ENCODE data around the gene DEGS2. TPM values are rescaled to one million over a fixed set of nuclear protein-coding genes. Genes with fewer than 3 reads are reported as not detected.

Gene DEGS2
- total RNA-seq, 1 experiment from 2014 or later: not detected

GRCh38 chr14:100193417-100194357, 34.2 kb upstream of the DEGS2 start:
- Histone ChIP-seq H3K27me3 (replicated peaks; ENCODE audit: insufficient read depth, low read depth, low read length, poor library complexity) (no peaks in the 10 kb centered on the region), H3K36me3 (ENCODE audit: insufficient read depth, low read length, poor library complexity, severe bottlenecking) (no peaks in the 10 kb centered on the region), H3K4me1 (ENCODE audit: insufficient read depth, low read length, poor library complexity, severe bottlenecking) (peaks cover 14% of the 10 kb centered on the region), H3K9me3 (ENCODE audit: low read depth, low read length, poor library complexity, severe bottlenecking) (no peaks in the 10 kb centered on the region), H3K4me3 (ENCODE audit: low read depth, low read length, poor library complexity, severe bottlenecking) (peak overlapping the region; percentile 51), H3K27ac (ENCODE audit: low read depth, low read length, poor library complexity, severe bottlenecking) (peak overlapping the region; percentile 59)
- ChIA-PET CTCF (interaction anchor here (0.6 to 0.8 kb wide), 8 partner anchors 11 to 467 kb away, joined by 3 to 5 read pairs (median 3); no protein-coding TSS in a partner anchor), POLR2A (ENCODE audit: low non-redundant PET) (no interaction called here)
- no peak for DNase-seq (ENCODE audit: low spot score)
- intact Hi-C loops (cut with micrococcal nuclease; ENCODE audit: unreplicated experiment): loop anchor here (5.0 kb wide), 1 partner anchor 211 kb away; no protein-coding TSS in a partner anchor
- TF ChIP-seq CTCF (conservative IDR thresholded peaks at IDR 0.05; ENCODE audit: low read depth, low read length) (no peak), EZH2 (IDR thresholded peaks at IDR 0.05; ENCODE audit: borderline replicate concordance, low read depth, low read length, poor library complexity, severe bottlenecking) (no peak)
- no TSS peak for BruUV-seq (replicated peaks)

- no peaks in the 10 kb centered on the region for H3K9me3 ChIP-seq (ENCODE audit: low read depth, low read length, poor library complexity, severe bottlenecking)
- H3K27ac ChIP-seq (ENCODE audit: low read depth, low read length, poor library complexity, severe bottlenecking): peak overlapping the region; percentile 77
- H3K27me3 ChIP-seq (replicated peaks; ENCODE audit: insufficient read depth, low read depth, low read length, poor library complexity): no peaks in the 10 kb centered on the region
- intact Hi-C loops (cut with micrococcal nuclease; ENCODE audit: unreplicated experiment): loop anchor here (5.0 kb wide), 1 partner anchor 211 kb away; no protein-coding TSS in a partner anchor
- no peaks in the 10 kb centered on the region for H3K36me3 ChIP-seq (ENCODE audit: insufficient read depth, low read length, poor library complexity, severe bottlenecking)
- H3K4me1 ChIP-seq (ENCODE audit: insufficient read depth, low read length, poor library complexity, severe bottlenecking): peaks cover 14% of the 10 kb centered on the region
- BruUV-seq (replicated peaks): no TSS peak
- ChIA-PET CTCF (interaction anchor here (0.6 to 0.8 kb wide), 8 partner anchors 11 to 468 kb away, joined by 3 to 5 read pairs (median 3); no protein-coding TSS in a partner anchor), POLR2A (ENCODE audit: low non-redundant PET) (interaction anchor here (0.6 kb wide), 1 partner anchor 10 kb away, joined by 4 read pairs; no protein-coding TSS in a partner anchor)
- TF ChIP-seq EZH2 (IDR thresholded peaks at IDR 0.05; ENCODE audit: borderline replicate concordance, low read depth, low read length, poor library complexity, severe bottlenecking) (no peak), CTCF (conservative IDR thresholded peaks at IDR 0.05; ENCODE audit: low read depth, low read length) (peak; percentile 95)
- peak overlapping the region; percentile 51 for H3K4me3 ChIP-seq (ENCODE audit: low read depth, low read length, poor library complexity, severe bottlenecking)
- DNase-seq (ENCODE audit: low spot score): peak; percentile 99
These were observed 33.4 kb upstream of the DEGS2 start for GRCh38 chr14:100192672-100193416.

GRCh38 chr14:100192250-100192671, 32.8 kb upstream of the DEGS2 start:
- POLR2A ChIA-PET (ENCODE audit: low non-redundant PET): interaction anchor here (0.6 kb wide), 1 partner anchor 10 kb away, joined by 4 read pairs; no protein-coding TSS in a partner anchor
- TSS peak; percentile 66 for BruUV-seq (replicated peaks)

More at GRCh38 chr14:100192250-100192671, 32.8 kb upstream of the DEGS2 start:
- intact Hi-C loops (cut with micrococcal nuclease; ENCODE audit: unreplicated experiment): loop anchor here (5.0 kb wide), 1 partner anchor 210 kb away; no protein-coding TSS in a partner anchor
- CTCF ChIA-PET: interaction anchor here (0.8 kb wide), 1 partner anchor 49 kb away, joined by 3 read pairs; no protein-coding TSS in a partner anchor
- peaks cover 14% of the 10 kb centered on the region for H3K4me1 ChIP-seq (ENCODE audit: insufficient read depth, low read length, poor library complexity, severe bottlenecking)
- H3K9me3 ChIP-seq (ENCODE audit: low read depth, low read length, poor library complexity, severe bottlenecking): no peaks in the 10 kb centered on the region
- H3K36me3 ChIP-seq (ENCODE audit: insufficient read depth, low read length, poor library complexity, severe bottlenecking): no peaks in the 10 kb centered on the region
- no peak for DNase-seq (ENCODE audit: low spot score)
- H3K4me3 ChIP-seq (ENCODE audit: low read depth, low read length, poor library complexity, severe bottlenecking): peak overlapping the region; percentile 51
- TF ChIP-seq CTCF (conservative IDR thresholded peaks at IDR 0.05; ENCODE audit: low read depth, low read length) (no peak), EZH2 (IDR thresholded peaks at IDR 0.05; ENCODE audit: borderline replicate concordance, low read depth, low read length, poor library complexity, severe bottlenecking) (no peak)
- H3K27me3 ChIP-seq (replicated peaks; ENCODE audit: insufficient read depth, low read depth, low read length, poor library complexity): no peaks in the 10 kb centered on the region
- H3K27ac ChIP-seq (ENCODE audit: low read depth, low read length, poor library complexity, severe bottlenecking): peak overlapping the region; percentile 77

Measured in A673 (cell line).